Sigmoid colon (tissue), 7 donors: ENCODE data around the gene KLHL3. TPM values are rescaled to one million over a fixed set of nuclear protein-coding genes. Genes with fewer than 3 reads are reported as not detected.

ENCODE experiments used
- DNase-seq: peaks from one replicate; pipeline ENCODE4 v3.0.0-alpha.2; 2019
- H3K27ac ChIP-seq, 4 donors: fragments of 200-600 bp; sonication (generic); one replicate each; pipeline ENCODE4 v1.5.1; 2016 to 2019; ENCODE audit warnings: mild to moderate bottlenecking in 1 of 4
- H3K27me3 ChIP-seq, 3 donors: fragments of 200-600 bp; sonication (generic); one replicate each; pipeline ENCODE4 v1.5.1; 2019; ENCODE audit warnings: mild to moderate bottlenecking in 1 of 3
- H3K36me3 ChIP-seq, 4 donors: fragments of 200-600 bp; sonication (generic); one replicate each; pipeline ENCODE4 v1.5.1; 2016 to 2019
- H3K4me1 ChIP-seq, 4 donors: fragments of 200-600 bp; sonication (generic); one replicate each; pipeline ENCODE4 v1.5.1; 2017 to 2019
- H3K4me3 ChIP-seq, 4 donors: fragments of 200-600 bp; sonication (generic); one replicate each; pipeline ENCODE4 v1.5.1; 2017 to 2019; ENCODE audit warnings: mild to moderate bottlenecking in 2 of 4, moderate library complexity in 1 of 4
- H3K9me3 ChIP-seq, 4 donors: fragments of 200-600 bp in 3 of 4; sonication (generic) in 3 of 4; one replicate each; pipeline versions ENCODE4 v1.5.1 to v1.6.1; 2013 to 2019
- CTCF ChIP-seq, 4 experiments: fragments of 450-650 bp in 3 of 4; fragments of 200-600 bp in 1 of 4; IDR thresholded peaks; one replicate each; pipeline ENCODE4 v1.5.1; 2016 to 2019; ENCODE audit warnings: antibody characterized with exemption in 4 of 4, mild to moderate bottlenecking in 3 of 4, moderate library complexity in 2 of 4
- EP300 ChIP-seq, 4 donors: sonication (generic); formaldehyde crosslinking; IDR thresholded peaks; one replicate each; pipeline ENCODE4 v1.6.1; 2017; ENCODE audit warnings: antibody characterized with exemption in 4 of 4
- POLR2A ChIP-seq, 2 donors: fragments of 450-650 bp; IDR thresholded peaks; one replicate each; pipeline ENCODE4 v1.6.1; 2016; ENCODE audit warnings: antibody characterized with exemption in 2 of 2, mild to moderate bottlenecking in 2 of 2, moderate library complexity in 2 of 2
- POLR2AphosphoS5 ChIP-seq, 4 donors: sonication (generic); formaldehyde crosslinking; IDR thresholded peaks; one replicate each; pipeline ENCODE4 v1.6.1; 2017; ENCODE audit warnings: antibody characterized with exemption in 4 of 4
- WGBS, 2 donors: extraction: QIAGEN DNeasy Blood & Tissue Kit; methylation state at CpG; one replicate each; pipeline ENCODE4 v1.1.7; 2013; 5-methylcytosine and 5-hydroxymethylcytosine counted together
- intact Hi-C: fragments of 100-400 bp; cut with DNase I; formaldehyde crosslinking; loops from one replicate; pipeline ENCODE4 v1.15.1; 2023
- polyA plus RNA-seq, 3 donors: library from polyadenylated mRNA; stranded (reverse); fragments of 200-250 nt; gene quantifications; one replicate each; pipeline ENCODE4 v1.2.3, GENCODE V29; 2013
- total RNA-seq, 4 donors: library from RNA; depleted of rRNA; stranded (reverse); fragments of >200 nt; gene quantifications; one replicate each; pipeline ENCODE4 v1.1.0, GENCODE V29; 2016
- donor health status: healthy with polysubstance abuse.
- donor health status: Bipolar disorder and iron deficiency.
- donor health status: healthy.

Gene KLHL3
- total and polyA plus RNA-seq, 7 donors = 0.23 to 5.5 (median 3.5) TPM; not detected in 1

DNA sequence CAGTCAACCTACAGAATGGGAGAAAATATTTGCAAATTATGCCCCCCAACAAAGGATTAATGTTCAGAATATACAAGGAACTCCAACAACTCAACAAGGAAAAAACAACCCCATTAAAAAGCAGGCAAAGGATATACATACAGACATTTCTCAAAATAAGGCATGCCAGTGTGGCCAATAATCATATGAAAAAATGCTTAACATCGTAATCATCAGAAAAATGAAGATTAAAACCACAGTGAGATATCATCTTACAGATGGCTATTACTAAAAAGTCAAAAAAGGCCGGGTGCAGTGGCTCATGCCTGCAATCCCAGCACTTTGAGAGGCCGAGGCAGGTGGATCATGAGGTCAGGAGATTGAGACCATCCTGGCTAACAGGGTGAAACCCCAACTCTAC, 103.2 kb downstream of the KLHL3 start:
- no peak overlapping the region for H3K4me3 ChIP-seq
- TF ChIP-seq CTCF (IDR thresholded peaks at IDR 0.05) (no peak), POLR2A (IDR thresholded peaks at IDR 0.05) (no peak), POLR2AphosphoS5 (IDR thresholded peaks at IDR 0.05) (no peak), EP300 (IDR thresholded peaks at IDR 0.05) (no peak)
- H3K9me3 ChIP-seq = no peaks in the 10 kb centered on the region
- intact Hi-C loops = no loop called here
- DNase-seq = no peak
- H3K27me3 ChIP-seq = no peaks in the 10 kb centered on the region
- no peaks in the 10 kb centered on the region for H3K36me3 ChIP-seq
- H3K27ac ChIP-seq = no peak overlapping the region
- WGBS, 2 donors = 92 to 95% methylated on average over 3 of the region's 3 CpGs
- H3K4me1 ChIP-seq = peaks cover 0 to 4% (median 0%) of the 10 kb centered on the region in 4 donors

GRCh38 chr5:137631453-137631852, 104.4 kb downstream of the KLHL3 start:
- H3K27ac ChIP-seq = no peak overlapping the region

DNA sequence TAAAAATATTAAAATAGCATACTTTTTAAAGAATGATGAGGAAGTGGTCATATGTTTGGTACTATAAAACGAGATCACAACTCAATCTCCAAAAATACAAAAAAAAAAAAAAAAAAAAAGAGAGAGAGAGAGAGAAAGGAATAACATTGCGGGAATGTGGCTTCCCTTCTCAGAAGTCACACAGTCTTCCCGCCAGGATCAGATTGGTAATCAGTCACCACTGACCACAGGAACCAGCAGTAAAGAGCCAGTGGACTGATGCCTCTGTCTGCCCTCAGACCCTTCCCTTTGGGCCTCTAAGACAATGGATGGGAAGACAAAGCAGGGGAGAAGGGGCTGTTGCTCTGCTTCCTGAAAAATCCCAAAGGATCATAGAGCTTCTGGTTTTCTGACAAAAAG, 104.9 kb downstream of the KLHL3 start:
- WGBS, 2 donors = 80 to 89% methylated on average over 3 of the region's 3 CpGs
- H3K4me3 ChIP-seq = no peak overlapping the region
- no peak overlapping the region for H3K27ac ChIP-seq
- no peak for DNase-seq
- H3K4me1 ChIP-seq = peaks cover 0 to 4% (median 0%) of the 10 kb centered on the region in 4 donors
- no peak for TF ChIP-seq EP300 (IDR thresholded peaks at IDR 0.05)
- TF ChIP-seq POLR2AphosphoS5 (IDR thresholded peaks at IDR 0.05) = no peak
- no peak for TF ChIP-seq POLR2A (IDR thresholded peaks at IDR 0.05)
- TF ChIP-seq CTCF (IDR thresholded peaks at IDR 0.05) = no peak
- intact Hi-C loops = no loop called here
- no peaks in the 10 kb centered on the region for H3K27me3 ChIP-seq
- H3K9me3 ChIP-seq = no peaks in the 10 kb centered on the region
- H3K36me3 ChIP-seq = no peaks in the 10 kb centered on the region

More at GRCh38 chr5:137631453-137631852, 104.4 kb downstream of the KLHL3 start:
- H3K4me1 ChIP-seq = peaks cover 0 to 4% (median 0%) of the 10 kb centered on the region in 4 donors
- no peaks in the 10 kb centered on the region for H3K9me3 ChIP-seq
- no peak for DNase-seq
- no peak overlapping the region for H3K4me3 ChIP-seq
- no peaks in the 10 kb centered on the region for H3K27me3 ChIP-seq
- no peaks in the 10 kb centered on the region for H3K36me3 ChIP-seq
- TF ChIP-seq POLR2A (IDR thresholded peaks at IDR 0.05) (no peak), EP300 (IDR thresholded peaks at IDR 0.05) (no peak), POLR2AphosphoS5 (IDR thresholded peaks at IDR 0.05) (no peak)
- intact Hi-C loops = no loop called here
- 81 to 92% methylated on average over 2 of the region's 2 CpGs for WGBS, 2 donors

DNA sequence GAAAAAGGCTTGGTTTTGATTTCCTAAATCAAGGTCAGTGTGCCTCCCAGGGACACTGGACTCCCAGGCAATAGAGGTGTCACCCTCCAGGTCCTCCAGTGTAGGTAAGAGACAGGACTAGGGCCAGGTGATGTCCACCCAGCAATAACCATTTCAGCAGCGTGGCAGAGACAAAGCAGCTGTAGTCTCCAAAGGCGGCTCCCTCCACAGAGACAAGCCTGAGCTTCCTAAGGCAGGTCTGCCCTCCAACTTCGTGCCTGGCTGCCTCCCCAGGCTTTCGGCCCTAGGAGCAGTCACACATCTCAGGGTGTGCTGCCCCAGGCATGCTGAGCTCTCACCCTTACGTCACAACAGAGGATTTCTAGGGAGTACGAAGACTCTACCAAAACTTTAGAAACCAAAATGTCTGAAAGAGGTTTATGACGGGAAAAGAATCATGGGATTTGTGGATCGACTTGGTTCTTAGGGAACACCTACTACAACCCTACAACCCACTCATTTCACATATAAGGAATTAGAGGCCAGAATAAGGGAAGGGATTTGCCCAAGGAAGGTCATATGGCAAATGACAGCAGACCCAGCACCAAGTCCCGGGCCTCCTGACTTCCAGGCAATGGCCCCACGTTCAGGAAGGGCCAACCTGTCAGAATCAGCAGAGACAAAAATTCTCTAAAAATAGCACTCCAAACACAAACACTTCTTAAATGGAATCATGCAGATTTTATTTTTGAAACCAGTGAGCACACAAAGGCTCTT, 105.5 kb downstream of the KLHL3 start:
- no peak overlapping the region for H3K27ac ChIP-seq
- H3K9me3 ChIP-seq = no peaks in the 10 kb centered on the region
- TF ChIP-seq EP300 (IDR thresholded peaks at IDR 0.05) (no peak), POLR2AphosphoS5 (IDR thresholded peaks at IDR 0.05) (no peak), POLR2A (IDR thresholded peaks at IDR 0.05) (no peak), CTCF (IDR thresholded peaks at IDR 0.05) (no peak)
- 85 to 89% methylated on average over 10 of the region's 10 CpGs for WGBS, 2 donors
- intact Hi-C loops = no loop called here
- no peak overlapping the region for H3K4me3 ChIP-seq
- H3K36me3 ChIP-seq = no peaks in the 10 kb centered on the region
- no peaks in the 10 kb centered on the region for H3K27me3 ChIP-seq
- H3K4me1 ChIP-seq = peaks cover 0 to 4% (median 0%) of the 10 kb centered on the region in 4 donors
- DNase-seq = no peak

DNA sequence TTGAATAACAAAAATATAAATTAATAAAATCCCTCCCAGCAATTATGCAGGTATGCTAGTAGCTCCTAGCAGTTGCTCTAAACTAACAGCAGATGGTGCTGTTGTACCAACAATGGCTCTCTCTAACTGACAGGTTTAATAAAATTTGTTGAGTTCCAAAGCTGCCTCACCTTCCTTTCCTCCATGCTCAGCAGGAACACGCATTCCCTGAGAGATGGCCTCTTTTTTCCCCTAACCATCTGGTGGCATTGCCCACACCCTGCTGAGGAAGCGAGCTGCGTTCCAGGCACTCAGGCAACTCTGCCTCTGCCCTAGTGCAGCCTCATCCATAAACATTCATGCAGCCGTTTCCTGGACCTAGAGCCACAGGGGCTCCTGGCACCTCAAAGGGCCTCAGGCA, 106.2 kb downstream of the KLHL3 start:
- no peaks in the 10 kb centered on the region for H3K27me3 ChIP-seq
- H3K27ac ChIP-seq = no peak overlapping the region
- H3K36me3 ChIP-seq = no peaks in the 10 kb centered on the region
- 13 to 43% methylated on average over 4 of the region's 4 CpGs for WGBS, 2 donors
- H3K9me3 ChIP-seq = no peaks in the 10 kb centered on the region
- intact Hi-C loops = loop anchor here (1.0 kb wide), 1 partner anchor 113 kb away; no protein-coding TSS in a partner anchor
- H3K4me3 ChIP-seq = no peak overlapping the region
- no peak for TF ChIP-seq POLR2AphosphoS5 (IDR thresholded peaks at IDR 0.05)
- TF ChIP-seq CTCF (IDR thresholded peaks at IDR 0.05) = peak; percentile 48 to 91 (median 74)
- no peak for TF ChIP-seq EP300 (IDR thresholded peaks at IDR 0.05)
- no peak for TF ChIP-seq POLR2A (IDR thresholded peaks at IDR 0.05)
- H3K4me1 ChIP-seq = peaks cover 0 to 4% (median 0%) of the 10 kb centered on the region in 4 donors
- DNase-seq = no peak
